Heart left ventricle (tissue), 16 donors: ENCODE data around the gene CACNB4. TPM values are rescaled to one million over a fixed set of nuclear protein-coding genes. Genes with fewer than 3 reads are reported as not detected.
"Not testable (repeated sequence)": the region's sequence is repeated elsewhere in the genome, so short reads cannot be mapped to it uniquely, and the experiment has no call there.

Experiments used
- ATAC-seq, 4 donors: fragments of 200-7000 bp; cut with Tn5 transposase; one replicate each; pipeline ENCODE4 v1.9.1; 2020 to 2022; ENCODE audit warnings: moderate library complexity in 4 of 4, mild to moderate bottlenecking in 3 of 4, moderate number of reproducible peaks in 1 of 4
- DNase-seq, 5 donors: peaks; one replicate each; pipeline ENCODE4 v3.0.0-alpha.2; 2020
- H3K27ac ChIP-seq, 12 donors: fragments of 200-600 bp; sonication (generic) in 4 of 12; one replicate each; pipeline versions ENCODE4 v1.5.0 to v1.8.0; 2016 to 2022; ENCODE audit warnings: mild to moderate bottlenecking in 2 of 12
- H3K27me3 ChIP-seq, 9 donors: fragments of 200-600 bp; sonication (generic) in 2 of 9; one replicate each; pipeline versions ENCODE4 v1.5.1 to v1.8.0; 2016 to 2022; ENCODE audit warnings: mild to moderate bottlenecking in 3 of 9
- H3K36me3 ChIP-seq, 9 donors: fragments of 200-600 bp; sonication (generic) in 2 of 9; one replicate each; pipeline versions ENCODE4 v1.5.0 to v1.8.0; 2018 to 2022; ENCODE audit warnings: mild to moderate bottlenecking in 2 of 9
- H3K4me1 ChIP-seq, 12 donors: fragments of 200-600 bp; sonication (generic) in 4 of 12; one replicate each; pipeline versions ENCODE4 v1.5.0 to v1.8.0; 2016 to 2022; ENCODE audit warnings: mild to moderate bottlenecking in 3 of 12
- H3K4me3 ChIP-seq, 12 donors: fragments of 200-600 bp; sonication (generic) in 4 of 12; one replicate each; pipeline versions ENCODE4 v1.5.0 to v1.8.0; 2017 to 2022; ENCODE audit warnings: mild to moderate bottlenecking in 9 of 12, moderate library complexity in 4 of 12
- H3K9me3 ChIP-seq, 12 donors: fragments of 200-600 bp; sonication (generic) in 4 of 12; one replicate each; pipeline versions ENCODE4 v1.5.0 to v1.8.0; 2016 to 2022; ENCODE audit warnings: mild to moderate bottlenecking in 1 of 12
- CTCF ChIP-seq, 12 donors: fragments of 200-600 bp; sonication (generic) in 4 of 12; IDR thresholded peaks; one replicate each; pipeline versions ENCODE4 v1.5.0 to v1.8.0; 2018 to 2022; ENCODE audit warnings: antibody characterized with exemption in 12 of 12, mild to moderate bottlenecking in 5 of 12
- POLR2A ChIP-seq, 2 donors: fragments of 450-650 bp; IDR thresholded peaks; one replicate each; pipeline ENCODE4 v1.6.1; 2017; ENCODE audit warnings: antibody characterized with exemption in 2 of 2, mild to moderate bottlenecking in 2 of 2, moderate library complexity in 2 of 2
- WGBS, 4 donors: extraction: QIAGEN DNeasy Blood & Tissue Kit in 2 of 4; methylation state at CpG; one replicate each; pipeline versions ENCODE4 v1.1.5 to v1.1.7; 2013 to 2018; 5-methylcytosine and 5-hydroxymethylcytosine counted together
- intact Hi-C, 10 donors: fragments of 100-400 bp; cut with DNase I; formaldehyde crosslinking; loops; one replicate each; pipeline versions ENCODE4 v1.11.1 to v1.14.2; 2022
- polyA plus RNA-seq, 2 donors: library from polyadenylated mRNA; stranded (reverse); fragments of 200-250 nt; gene quantifications; one replicate each; pipeline ENCODE4 v1.2.3, GENCODE V29; 2013
- total RNA-seq, 9 donors: library from RNA; depleted of rRNA in 2 of 9; stranded (reverse); fragments of >200 nt in 2 of 9; fragmentation: NEBNext Ultra II Directional in 3 of 9; extraction: Animal tissue kit (Norgen Biotek cat#: 25700) in 3 of 9; gene quantifications; one replicate each; pipeline versions ENCODE4 v1.1.0 to v1.2.4, GENCODE V29; 2016 to 2023
- donor health status: ischemic (EF 13 %, LVEDD 7.1; RV severe dilation, severe dysfunction).
- donor health status: healthy with polysubstance abuse.
- donor health status: DM: no; HTN: yes; CAD: no.
- donor health status: DM: no; HTN: no; CAD: no.
- donor health status: ischemic (EF 25% LVEDD 6.9; RV normal size, moderate dysfunction).
- donor health status: ischemic (EF 25% LVEDD 5.7; RV mildly dilated, moderate dysfunction).
- donor health status: healthy.
- donor health status: DM: yes; HTN: yes; CAD: no.
- donor health status: ischemic (EF 35%, LVEDD 5.7; RV mildly dilated, moderate dysfunction).
- donor health status: nonischemic (EF 11% LVEDD 7.7; RV severe dilation, severe dysfunction).
- donor health status: DM: yes; HTN: yes; CAD: no.
- donor health status: PGD.
- donor health status: ischemic (EF 29% LVEDD 5.4; RV normal size, mild dysfunction).
- donor health status: nonischemic (EF 23%, LVEDD 6.1; RV moderate dilation, normal function).

The CACNB4 gene
- total and polyA plus RNA-seq, 11 donors = 0.03 to 1.5 (median 0.39) TPM

GRCh38 chr2:152024477-152024876 is 74.4 kb downstream of the CACNB4 start:
- Histone ChIP-seq H3K4me3 (no peak overlapping the region), H3K27me3 (no peaks in the 10 kb centered on the region), H3K4me1 (peaks cover 0 to 4% (median 0%) of the 10 kb centered on the region in 12 donors), H3K36me3 (no peaks in the 10 kb centered on the region), H3K9me3 (no peaks in the 10 kb centered on the region), H3K27ac (no peak overlapping the region)
- DNase-seq (no peak), ATAC-seq (no peak)
- 90 to 96% (median 91%) methylated on average over 2 of the region's 2 CpGs for WGBS, 4 donors
- intact Hi-C loops = loop anchor here in 2 of 10 donors (10.0 kb wide), 2 partner anchors 200 to 410 kb away; partner anchors contain the start of gene ARL5A (in 1 of the 2)
- TF ChIP-seq POLR2A (IDR thresholded peaks at IDR 0.05) (no peak), CTCF (IDR thresholded peaks at IDR 0.05) (no peak)

GRCh38 chr2:152022090-152022489 is 76.8 kb downstream of the CACNB4 start:
- no peak overlapping the region for H3K4me3 ChIP-seq
- H3K4me1 ChIP-seq = peaks cover 0 to 4% (median 0%) of the 10 kb centered on the region in 12 donors
- DNase-seq = no peak
- no peaks in the 10 kb centered on the region for H3K36me3 ChIP-seq
- TF ChIP-seq CTCF (IDR thresholded peaks at IDR 0.05) (no peak), POLR2A (IDR thresholded peaks at IDR 0.05) (no peak)
- WGBS, 4 donors = 74 to 80% (median 79%) methylated on average over 3 of the region's 3 CpGs
- ATAC-seq = no peak
- H3K9me3 ChIP-seq = no peaks in the 10 kb centered on the region
- H3K27ac ChIP-seq = no peak overlapping the region
- no peaks in the 10 kb centered on the region for H3K27me3 ChIP-seq
- intact Hi-C loops = loop anchor here in 2 of 10 donors (10.0 kb wide), 2 partner anchors 197 to 407 kb away; partner anchors contain the start of gene ARL5A (in 1 of the 2)

GRCh38 chr2:152021001-152021400 is 77.8 kb downstream of the CACNB4 start:
- WGBS, 4 donors = 83 to 92% (median 89%) methylated on average over 11 of the region's 11 CpGs
- not testable (repeated sequence) for H3K4me1 ChIP-seq, H3K4me3 ChIP-seq, DNase-seq, H3K27me3 ChIP-seq, ATAC-seq, H3K9me3 ChIP-seq, H3K27ac ChIP-seq, H3K36me3 ChIP-seq
- intact Hi-C loops = loop anchor here in 2 of 10 donors (10.0 kb wide), 2 partner anchors 196 to 406 kb away; partner anchors contain the start of gene ARL5A (in 1 of the 2)

GRCh38 chr2:152019732-152020131 is 79.1 kb downstream of the CACNB4 start:
- Histone ChIP-seq H3K36me3 (no peaks in the 10 kb centered on the region), H3K4me1 (no peaks in the 10 kb centered on the region), H3K27ac (no peak overlapping the region), H3K4me3 (no peak overlapping the region), H3K27me3 (no peaks in the 10 kb centered on the region), H3K9me3 (no peaks in the 10 kb centered on the region)
- no peak for TF ChIP-seq POLR2A (IDR thresholded peaks at IDR 0.05)
- no peak for TF ChIP-seq CTCF (IDR thresholded peaks at IDR 0.05)
- DNase-seq = no peak
- intact Hi-C loops = loop anchor here in 3 of 10 donors (10.0 kb wide), 3 partner anchors 195 to 535 kb away; partner anchors contain the start of gene ARL5A (in 1 of the 3)
- no peak for ATAC-seq
